HUES64 (cell line): Measurements from ENCODE around the gene BRSK2. TPM values are rescaled to one million over a fixed set of nuclear protein-coding genes. Genes with fewer than 3 reads are reported as not detected.
A peak's percentile ranks its signal among the peaks of the same experiment; 100 is the strongest.
"Not testable (repeated sequence)": the region's sequence is repeated elsewhere in the genome, so short reads cannot be mapped to it uniquely, and the experiment has no call there.

Experiments
- H3K27ac ChIP-seq: 2 replicates; pipeline ENCODE4 v1.7.0; 2013; ENCODE audit warnings: low read depth, low read length, inconsistent platforms
- H3K27me3 ChIP-seq: 2 replicates; pipeline ENCODE4 v1.6.1; 2013; ENCODE audit warnings: mild to moderate bottlenecking, low read length; ENCODE audit not compliant: insufficient read depth
- H3K36me3 ChIP-seq: 2 replicates; pipeline ENCODE4 v1.6.1; 2013; ENCODE audit warnings: mild to moderate bottlenecking, low read length; ENCODE audit not compliant: insufficient read depth
- H3K4me1 ChIP-seq: 2 replicates; pipeline ENCODE4 v1.6.1; 2013; ENCODE audit warnings: mild to moderate bottlenecking, low read length, moderate library complexity; ENCODE audit not compliant: insufficient read depth
- H3K4me3 ChIP-seq: 2 replicates; pipeline ENCODE4 v1.5.1; 2013; ENCODE audit warnings: mild to moderate bottlenecking, low read length, moderate library complexity
- H3K9ac ChIP-seq: 2 replicates; pipeline ENCODE4 v1.6.1; 2013; ENCODE audit warnings: mild to moderate bottlenecking, low read depth, low read length
- H3K9me3 ChIP-seq: 2 replicates; pipeline ENCODE4 v1.6.1; 2013; ENCODE audit warnings: low read depth, low read length; ENCODE audit not compliant: insufficient read depth
- WGBS: fragments of 150-250, 120-280 bp; methylation state at CpG from one replicate; pipeline ENCODE4 v1.1.7; 2013; ENCODE audit warnings: missing lambda C conversion rate; 5-methylcytosine and 5-hydroxymethylcytosine counted together
- polyA plus RNA-seq, 2 experiments: library from polyadenylated mRNA; stranded (reverse); fragments of 50-300 nt; gene quantifications; one replicate each; pipeline ENCODE4 v1.2.3, GENCODE V29; 2013

Gene BRSK2
- polyA plus RNA-seq (2013, experiment 1 of 2), result 15.2 TPM
- polyA plus RNA-seq (2013, experiment 2 of 2), result 16.7 TPM

DNA sequence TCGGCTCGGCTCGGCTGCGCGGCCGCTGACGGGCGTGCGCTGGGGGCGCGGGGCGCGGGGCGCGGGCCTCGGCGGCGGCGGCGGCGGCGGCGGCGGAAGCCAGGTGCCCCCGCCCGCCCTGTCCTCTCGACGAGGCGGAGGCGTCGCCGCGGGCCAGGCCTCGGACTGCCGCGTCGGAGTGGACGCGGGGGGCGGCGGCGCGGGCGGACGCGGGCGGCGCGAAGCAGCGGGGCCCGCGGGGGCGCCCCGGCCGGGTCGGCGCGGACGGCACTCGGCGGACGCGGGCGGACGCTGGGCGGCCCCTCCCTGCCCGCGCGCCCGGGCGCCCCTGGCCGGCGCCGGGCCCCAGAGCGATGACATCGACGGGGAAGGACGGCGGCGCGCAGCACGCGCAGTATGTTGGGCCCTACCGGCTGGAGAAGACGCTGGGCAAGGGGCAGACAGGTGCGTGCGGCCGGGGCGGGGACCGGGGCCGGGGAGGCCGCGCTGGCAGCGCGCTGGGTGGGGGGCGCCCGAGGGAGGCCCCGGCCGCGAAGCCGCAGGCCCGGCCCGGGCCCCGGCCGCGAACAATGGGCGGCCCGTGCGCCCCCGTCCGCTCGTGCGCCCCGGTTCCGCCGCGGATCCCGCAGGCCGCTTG lies at the start of gene BRSK2:
Gene BRSK2, plus strand, starts transcription at position 3 of the 637 bp plus-strand sequence. Its CDS starts 351 bp downstream, at position 354.
- no peaks in the 10 kb centered on the region for H3K36me3 ChIP-seq
- under 1% methylated on average over 119 of the region's 119 CpGs for WGBS
- H3K9ac ChIP-seq, result peak within 1 kb of the TSS; percentile 70
- H3K9me3 ChIP-seq, result no peaks in the 10 kb centered on the region
- H3K27ac ChIP-seq, result peak within 1 kb of the TSS; percentile 56; the same call in 1 of the 2 replicates
- 0 out of 2 replicates have a peak, but pooled peaks cover 4% of the 10 kb centered on the region for H3K4me1 ChIP-seq
- peak within 1 kb of the TSS; percentile 71 for H3K4me3 ChIP-seq
- peaks cover 32% of the 10 kb centered on the region for H3K27me3 ChIP-seq

DNA sequence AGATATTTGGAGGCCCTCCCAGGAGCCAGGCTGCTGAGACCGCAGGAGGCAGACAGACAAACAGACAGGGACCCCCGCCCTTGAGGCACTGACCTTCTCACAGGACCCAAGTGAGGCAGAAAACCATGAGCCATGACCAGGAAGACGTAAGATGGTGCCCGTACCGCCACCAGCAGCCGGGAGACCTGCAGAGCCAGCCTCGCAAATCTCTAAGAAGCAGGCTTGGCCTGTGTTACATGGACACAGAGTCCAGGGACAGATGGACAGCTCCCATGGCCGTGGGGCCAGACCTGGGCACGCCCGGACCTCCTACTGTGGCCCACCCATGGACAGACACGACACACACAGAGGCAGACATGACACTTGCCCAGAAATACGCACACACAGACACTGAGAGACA lies 49.6 kb upstream of the BRSK2 start:
- H3K36me3 ChIP-seq, result no peaks in the 10 kb centered on the region
- no peaks in the 10 kb centered on the region for H3K9me3 ChIP-seq
- WGBS, result 83% methylated on average over 12 of the region's 12 CpGs
- H3K27ac ChIP-seq, result no peak overlapping the region
- H3K27me3 ChIP-seq, result peaks cover 37% of the 10 kb centered on the region
- H3K9ac ChIP-seq, result no peak overlapping the region
- H3K4me1 ChIP-seq, result peaks cover 4% of the 10 kb centered on the region; the same call in 1 of the 2 replicates
- no peak overlapping the region for H3K4me3 ChIP-seq

- H3K36me3 ChIP-seq, H3K9ac ChIP-seq, H3K9me3 ChIP-seq, H3K4me3 ChIP-seq, H3K27ac ChIP-seq, H3K4me1 ChIP-seq: not testable (repeated sequence)
- peaks cover 27% of the 10 kb centered on the region for H3K27me3 ChIP-seq
- WGBS, result 84% methylated on average over 10 of the region's 10 CpGs
Observed at GRCh38 chr11:1341226-1341625, 48.5 kb upstream of the BRSK2 start.

- Histone ChIP-seq H3K9me3 (no peaks in the 10 kb centered on the region), H3K27me3 (peaks cover 21% of the 10 kb centered on the region), H3K4me3 (no peak overlapping the region), H3K36me3 (no peaks in the 10 kb centered on the region), H3K27ac (no peak overlapping the region), H3K4me1 (no peaks in the 10 kb centered on the region), H3K9ac (no peak overlapping the region)
- WGBS, result 86% methylated on average over 16 of the region's 17 CpGs
Observed at GRCh38 chr11:1341928-1342524, 47.7 kb upstream of the BRSK2 start.

DNA sequence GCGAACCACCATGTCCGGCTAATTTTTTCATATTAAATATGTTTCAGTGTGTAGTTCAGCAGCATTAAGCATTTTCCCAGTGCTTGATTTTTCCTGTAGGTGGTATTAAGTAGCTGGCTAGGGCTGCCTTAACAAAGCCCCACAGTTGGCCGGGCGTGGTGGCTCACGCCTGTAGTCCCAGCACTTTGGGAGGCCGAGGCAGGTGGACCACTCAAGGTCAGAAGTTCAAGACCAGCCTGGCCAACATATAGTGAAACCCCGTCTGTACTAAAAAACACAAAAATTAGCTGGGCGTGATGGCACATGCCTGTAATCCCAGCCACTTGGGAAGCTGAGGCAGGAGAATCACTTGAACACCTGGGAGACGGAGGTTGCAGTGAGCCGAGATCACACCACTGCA lies 46.8 kb upstream of the BRSK2 start:
- no peaks in the 10 kb centered on the region for H3K9me3 ChIP-seq
- H3K36me3 ChIP-seq, result no peaks in the 10 kb centered on the region
- H3K4me3 ChIP-seq, result no peak overlapping the region
- H3K27me3 ChIP-seq, result peaks cover 12% of the 10 kb centered on the region
- no peaks in the 10 kb centered on the region for H3K4me1 ChIP-seq
- WGBS, result 96% methylated on average over 10 of the region's 10 CpGs
- H3K9ac ChIP-seq, result no peak overlapping the region
- H3K27ac ChIP-seq, result no peak overlapping the region

GRCh38 chr11:1343391-1344055 lies 46.2 kb upstream of the BRSK2 start:
- 93% methylated on average over 25 of the region's 25 CpGs for WGBS
- Histone ChIP-seq H3K4me3 (no peak overlapping the region), H3K27me3 (peaks cover 7% of the 10 kb centered on the region), H3K4me1 (no peaks in the 10 kb centered on the region), H3K36me3 (no peaks in the 10 kb centered on the region), H3K27ac (no peak overlapping the region), H3K9ac (no peak overlapping the region), H3K9me3 (no peaks in the 10 kb centered on the region)

DNA sequence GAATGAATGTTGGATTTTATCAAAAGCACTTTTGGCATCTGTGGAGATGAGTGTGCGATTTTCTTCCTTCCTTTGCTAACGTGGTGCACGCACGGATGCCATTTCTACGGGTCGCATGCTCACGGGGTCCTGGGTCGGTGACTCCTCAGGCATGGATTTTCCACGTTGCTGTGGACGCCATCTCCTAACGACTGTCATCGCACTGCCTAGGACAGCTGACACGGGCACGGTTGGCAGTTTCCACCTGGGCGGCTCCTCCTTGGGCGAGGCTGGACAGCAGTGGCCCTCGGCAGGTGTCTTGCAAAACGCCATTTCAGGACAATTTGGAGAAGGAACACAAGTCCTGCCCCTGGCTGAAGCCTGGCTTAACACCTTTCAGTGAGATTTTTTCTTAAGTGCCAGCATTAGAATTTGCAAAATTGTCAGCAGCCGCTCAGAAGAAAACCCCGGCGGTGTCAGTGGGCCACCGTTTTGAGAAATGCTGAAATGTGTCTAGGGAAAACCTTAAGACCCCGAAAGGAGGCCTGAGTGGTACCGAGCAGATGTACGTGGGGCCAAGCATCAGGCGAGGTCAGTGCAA lies 45.6 kb upstream of the BRSK2 start:
- Histone ChIP-seq H3K4me3 (no peak overlapping the region), H3K9ac (no peak overlapping the region), H3K36me3 (no peaks in the 10 kb centered on the region), H3K27ac (no peak overlapping the region), H3K4me1 (no peaks in the 10 kb centered on the region), H3K27me3 (peaks cover 1% of the 10 kb centered on the region; the same call in 1 of the 2 replicates), H3K9me3 (no peaks in the 10 kb centered on the region)
- WGBS, result 90% methylated on average over 26 of the region's 26 CpGs

- Histone ChIP-seq H3K27me3 (no peaks in the 10 kb centered on the region), H3K9me3 (no peaks in the 10 kb centered on the region), H3K27ac (no peak overlapping the region), H3K4me1 (no peaks in the 10 kb centered on the region), H3K9ac (no peak overlapping the region), H3K4me3 (no peak overlapping the region), H3K36me3 (no peaks in the 10 kb centered on the region)
- 91% methylated on average over 28 of the region's 28 CpGs for WGBS
Observed at GRCh38 chr11:1345737-1346513, 43.8 kb upstream of the BRSK2 start.

DNA sequence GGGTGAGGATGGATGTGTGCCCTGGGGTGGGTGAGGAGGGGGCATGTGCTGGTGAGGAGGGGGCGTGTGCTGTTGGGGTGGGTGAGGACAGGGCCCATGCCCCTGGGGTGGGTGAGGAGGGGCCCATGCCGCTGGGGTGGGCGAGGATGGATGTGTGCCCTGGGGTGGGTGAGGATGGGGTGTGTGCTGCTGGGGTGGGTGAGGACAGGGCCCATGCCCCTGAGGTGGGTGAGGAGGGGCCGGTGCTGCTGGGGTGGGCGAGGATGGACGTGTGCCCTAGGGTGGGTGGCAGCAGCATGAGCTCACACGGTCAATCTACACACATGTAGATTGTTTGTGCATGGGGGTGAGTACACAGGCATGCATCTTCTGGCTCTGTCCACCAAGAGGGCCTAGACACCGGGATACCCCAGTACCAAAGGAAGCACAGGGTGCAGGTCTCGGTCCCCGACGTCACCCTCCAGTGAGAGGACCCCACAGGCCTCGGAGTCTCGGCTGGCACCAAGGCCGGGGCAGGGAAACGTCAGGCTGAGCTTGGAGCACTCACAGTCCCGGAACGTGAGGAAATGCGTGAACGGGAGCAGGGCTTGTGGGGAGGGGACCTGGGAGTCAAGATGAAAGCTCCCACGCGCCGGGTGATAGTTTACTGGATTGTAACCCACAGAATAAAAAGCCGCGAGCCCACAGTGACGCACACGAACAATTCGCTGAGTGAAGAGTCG lies 42.9 kb upstream of the BRSK2 start:
- WGBS, result 90% methylated on average over 28 of the region's 28 CpGs
- H3K9me3 ChIP-seq, result no peaks in the 10 kb centered on the region
- no peaks in the 10 kb centered on the region for H3K27me3 ChIP-seq
- no peak overlapping the region for H3K27ac ChIP-seq
- no peak overlapping the region for H3K4me3 ChIP-seq
- no peaks in the 10 kb centered on the region for H3K36me3 ChIP-seq
- no peak overlapping the region for H3K9ac ChIP-seq
- H3K4me1 ChIP-seq, result no peaks in the 10 kb centered on the region

GRCh38 chr11:1347411-1347999 lies 42.2 kb upstream of the BRSK2 start:
- H3K36me3 ChIP-seq, H3K9me3 ChIP-seq, H3K27ac ChIP-seq, H3K4me1 ChIP-seq, H3K27me3 ChIP-seq, H3K9ac ChIP-seq, H3K4me3 ChIP-seq: not testable (repeated sequence)
- WGBS, result 95% methylated on average over 18 of the region's 18 CpGs
